Endothelial cell of umbilical vein (primary cell): Measurements from ENCODE around the gene CDYL.

Experiments used
- CTCF ChIP-seq, 2 donors: IDR thresholded peaks; 1 replicate in 1 of 2; 2 replicates in 1 of 2; pipeline ENCODE4 v1.5.1; 2011; ENCODE audit warnings: low read length in 2 of 2, mild to moderate bottlenecking in 2 of 2, moderate library complexity in 2 of 2, control low read depth in 1 of 2, inconsistent platforms in 1 of 2, low read depth in 1 of 2; ENCODE audit not compliant: insufficient read depth in 1 of 2; ENCODE audit errors: extremely low read depth in 1 of 2
- EZH2 ChIP-seq: IDR thresholded peaks from 2 replicates; pipeline ENCODE4 v1.6.1; 2012; ENCODE audit warnings: borderline replicate concordance, low read depth, mild to moderate bottlenecking, moderate library complexity, low read length, inconsistent platforms; ENCODE audit not compliant: severe bottlenecking
- JUN ChIP-seq: IDR thresholded peaks from 2 replicates; pipeline ENCODE4 v1.6.1; 2011; ENCODE audit warnings: borderline replicate concordance, low read depth; ENCODE audit not compliant: insufficient read length, insufficient read depth
- MYC ChIP-seq: IDR thresholded peaks from one replicate; pipeline ENCODE4 v1.6.1; 2011; ENCODE audit warnings: mild to moderate bottlenecking, low read depth, low read length
- POLR2A ChIP-seq: IDR thresholded peaks from 2 replicates; pipeline ENCODE4 v1.6.1; 2012; ENCODE audit warnings: low read depth, mild to moderate bottlenecking, control low read depth, low read length
- POLR2AphosphoS5 ChIP-seq: IDR thresholded peaks from 2 replicates; pipeline ENCODE4 v1.6.1; 2012; ENCODE audit warnings: low read depth, mild to moderate bottlenecking, control low read depth, low read length, moderate library complexity; ENCODE audit not compliant: insufficient read depth

GRCh38 chr6:4828187-4828698 lies 52.0 kb downstream of the CDYL start:
- TF ChIP-seq EZH2 (no peak), CTCF (IDR thresholded peaks at IDR 0.05; ENCODE audit: extremely low read depth in 1 of 2, insufficient read depth in 1 of 2, low read depth in 1 of 2, low read length in 2 of 2) (no peak), POLR2AphosphoS5 (no peak), POLR2A (no peak), JUN (no peak), MYC (no peak)
